SU-DHL-6 (cell line): ENCODE measurements around the gene INTS11.

ENCODE experiments used
- H2AFZ ChIP-seq: fragments of 200-600 bp; sonication (generic); 2 replicates; pipeline ENCODE4 v1.6.1; 2014; ENCODE audit warnings: low read depth, mild to moderate bottlenecking, moderate library complexity, mixed read lengths, antibody characterized with exemption, low read length; ENCODE audit not compliant: severe bottlenecking
- H3F3A ChIP-seq: fragments of 200-600 bp; shearing (Covaris generic); 2 replicates; pipeline ENCODE4 v1.6.0; 2016; ENCODE audit warnings: antibody characterized with exemption, mild to moderate bottlenecking; ENCODE audit not compliant: insufficient read depth
- H3K27ac ChIP-seq: fragments of 200-600 bp; sonication (generic); 2 replicates; pipeline ENCODE4 v1.5.1; 2016; ENCODE audit warnings: low read depth, mild to moderate bottlenecking, low read length, moderate library complexity, mixed read lengths
- H3K27me3 ChIP-seq: fragments of 200-600 bp; sonication (generic), shearing (Covaris generic); 2 replicates; pipeline ENCODE4 v1.6.0; 2014; ENCODE audit warnings: mild to moderate bottlenecking, low read length
- H3K36me3 ChIP-seq: fragments of 200-600 bp; sonication (generic); 2 replicates; pipeline ENCODE4 v1.6.1; 2014; ENCODE audit warnings: mild to moderate bottlenecking, low read length, mixed read lengths
- H3K4me2 ChIP-seq: fragments of 300-600, 200-600 bp; shearing (Covaris generic), sonication (generic); 2 replicates; pipeline ENCODE4 v1.6.0; 2014; ENCODE audit warnings: low read length, low read depth, mild to moderate bottlenecking; ENCODE audit not compliant: poor library complexity, severe bottlenecking
- H3K4me3 ChIP-seq: fragments of 200-600 bp; sonication (generic); 2 replicates; pipeline ENCODE4 v1.5.1; 2014; ENCODE audit warnings: antibody characterized with exemption, low read length, mild to moderate bottlenecking, mixed read lengths; ENCODE audit not compliant: insufficient read depth, poor library complexity, severe bottlenecking
- H3K79me2 ChIP-seq: fragments of 200-600 bp; sonication (generic); 2 replicates; pipeline ENCODE4 v1.6.1; 2014; ENCODE audit warnings: mild to moderate bottlenecking, low read length, moderate library complexity; ENCODE audit not compliant: insufficient read depth
- H3K9ac ChIP-seq: fragments of 200-600 bp; sonication (generic); 2 replicates; pipeline ENCODE4 v1.7.0; 2014; ENCODE audit warnings: mild to moderate bottlenecking, low read length
- H3K9me2 ChIP-seq: fragments of 200-600 bp; sonication (generic); replicated peaks from 2 replicates; pipeline ENCODE4 v1.6.1; 2014; ENCODE audit warnings: low read length; ENCODE audit not compliant: insufficient read depth
- H3K9me3 ChIP-seq: fragments of 200-600 bp; sonication (generic); 2 replicates; pipeline ENCODE4 v1.6.1; 2014; ENCODE audit warnings: low read length, mixed read lengths; ENCODE audit not compliant: insufficient read depth
- H4K20me1 ChIP-seq: fragments of 200-600 bp; sonication (generic); 2 replicates; pipeline ENCODE4 v1.6.1; 2014; ENCODE audit warnings: low read depth, mild to moderate bottlenecking, antibody characterized with exemption, low read length, moderate library complexity, mixed read lengths
- CTCF ChIP-seq: fragments of 200-600 bp; sonication (generic); IDR thresholded peaks from one replicate; pipeline ENCODE4 v1.5.1; 2017; ENCODE audit warnings: antibody characterized with exemption, mild to moderate bottlenecking, low read length, moderate library complexity; ENCODE audit not compliant: insufficient read depth, poor library complexity, severe bottlenecking
- EZH2phosphoT487 ChIP-seq: fragments of 200-600 bp; sonication (generic), shearing (Covaris generic); conservative IDR thresholded peaks from 2 replicates; pipeline ENCODE4 v1.6.1; 2018; ENCODE audit warnings: mild to moderate bottlenecking, antibody characterized with exemption, low read length, moderate library complexity, mixed read lengths

The INTS11 gene

GRCh38 chr1:1324084-1324523, 356 bp downstream of the INTS11 start:
- Histone ChIP-seq H3K4me3 (peak overlapping the region; percentile 96), H3K27ac (no peak overlapping the region), H3K9me2 (no peaks in the 10 kb centered on the region), H3K27me3 (no peaks in the 10 kb centered on the region), H4K20me1 (no peaks in the 10 kb centered on the region; the same call in 1 of the 2 replicates), H3F3A (no peaks in the 10 kb centered on the region; the same call in 1 of the 2 replicates), H3K79me2 (peaks cover 52% of the 10 kb centered on the region), H3K9me3 (no peaks in the 10 kb centered on the region), H2AFZ (peak overlapping the region; percentile 21), H3K4me2 (peak overlapping the region; percentile 33), H3K36me3 (no peaks in the 10 kb centered on the region), H3K9ac (peak overlapping the region; percentile 99)
- TF ChIP-seq CTCF (no peak), EZH2phosphoT487 (no peak)

- TF ChIP-seq EZH2phosphoT487 (no peak), CTCF (no peak)
- Histone ChIP-seq H3K36me3 (no peaks in the 10 kb centered on the region), H4K20me1 (no peaks in the 10 kb centered on the region; the same call in 1 of the 2 replicates), H3K4me2 (peak overlapping the region; percentile 53), H3K9me3 (no peaks in the 10 kb centered on the region), H3K4me3 (no peak overlapping the region), H3F3A (peaks cover 7% of the 10 kb centered on the region), H3K79me2 (peaks cover 52% of the 10 kb centered on the region), H3K9me2 (no peaks in the 10 kb centered on the region), H3K9ac (no peak overlapping the region; the same call in 1 of the 2 replicates), H2AFZ (no peak overlapping the region), H3K27me3 (no peaks in the 10 kb centered on the region), H3K27ac (no peak overlapping the region)
Measured at GRCh38 chr1:1322952-1323351, 1.5 kb downstream of the INTS11 start.

- Histone ChIP-seq H3F3A (peaks cover 11% of the 10 kb centered on the region), H3K79me2 (peaks cover 54% of the 10 kb centered on the region), H4K20me1 (no peaks in the 10 kb centered on the region; the same call in 1 of the 2 replicates), H3K9ac (no peak overlapping the region), H3K9me3 (no peaks in the 10 kb centered on the region), H3K27me3 (no peaks in the 10 kb centered on the region), H3K36me3 (no peaks in the 10 kb centered on the region), H3K27ac (no peak overlapping the region), H2AFZ (no peak overlapping the region), H3K4me2 (no peak overlapping the region), H3K9me2 (no peaks in the 10 kb centered on the region), H3K4me3 (no peak overlapping the region)
- TF ChIP-seq EZH2phosphoT487, result no peak
- TF ChIP-seq CTCF, result no peak
Measured at GRCh38 chr1:1322418-1322817, 2.0 kb downstream of the INTS11 start.
